SK-N-SH treated with all-trans-retinoic acid at 6 μM for 48 hours (cell line): ENCODE measurements around the gene TSG101.

ENCODE experiments used
- ATAC-seq: fragments of 200-7000 bp; cut with Tn5 transposase; 3 replicates; pipeline ENCODE4 v1.9.1; 2020; ENCODE audit warnings: mild to moderate bottlenecking, moderate library complexity
- ARNTL ChIP-seq: fragments of 450-650 bp; formaldehyde crosslinking; IDR thresholded peaks from 2 replicates; pipeline ENCODE4 v1.5.0; 2020; ENCODE audit warnings: low read depth, mild to moderate bottlenecking, moderate library complexity, borderline replicate concordance
- BACH2 ChIP-seq: fragments of 250-450 bp; sonication (Bioruptor Pico); IDR thresholded peaks from 2 replicates; pipeline ENCODE4 v1.9.0; 2021; ENCODE audit warnings: mild to moderate bottlenecking, borderline replicate concordance
- CREB5 ChIP-seq: fragments of 250-450 bp; sonication (Bioruptor Pico); IDR thresholded peaks from 2 replicates; pipeline ENCODE4 v1.5.1; 2020; ENCODE audit warnings: low read depth, mild to moderate bottlenecking, moderate library complexity
- CSDC2 ChIP-seq: fragments of 250-450 bp; sonication (Bioruptor Pico); IDR thresholded peaks from 2 replicates; pipeline ENCODE4 v1.5.0; 2020; ENCODE audit warnings: mild to moderate bottlenecking, moderate library complexity
- CSRNP3 ChIP-seq: fragments of 250-450 bp; sonication (Bioruptor Pico); IDR thresholded peaks from 2 replicates; pipeline ENCODE4 v1.5.1; 2021; ENCODE audit warnings: mild to moderate bottlenecking, moderate library complexity
- ESRRG ChIP-seq: fragments of 250-450 bp; sonication (Bioruptor Pico); IDR thresholded peaks from 2 replicates; pipeline ENCODE4 v1.6.1; 2021; ENCODE audit warnings: mild to moderate bottlenecking
- GLIS3 ChIP-seq: fragments of 250-450 bp; sonication (Bioruptor Pico); IDR thresholded peaks from 2 replicates; pipeline ENCODE4 v1.5.0; 2020; ENCODE audit warnings: mild to moderate bottlenecking, moderate library complexity
- ISL1 ChIP-seq: fragments of 250-450 bp; sonication (Bioruptor Pico); IDR thresholded peaks from 2 replicates; pipeline ENCODE4 v2.1.2; 2022; ENCODE audit warnings: mild to moderate bottlenecking, moderate library complexity
- OSR1 ChIP-seq: fragments of 250-450 bp; sonication (Bioruptor Pico); IDR thresholded peaks from 2 replicates; pipeline ENCODE4 v1.8.0; 2022; ENCODE audit warnings: moderate library complexity, mild to moderate bottlenecking, inconsistent platforms
- PATZ1 ChIP-seq: fragments of 250-450 bp; sonication (Bioruptor Pico); IDR thresholded peaks from 2 replicates; pipeline ENCODE4 v1.8.0; 2020; ENCODE audit warnings: mild to moderate bottlenecking, moderate library complexity, borderline replicate concordance
- PPARA ChIP-seq: fragments of 250-450 bp; sonication (Bioruptor Pico); IDR thresholded peaks from 2 replicates; pipeline ENCODE4 v1.5.0; 2020; ENCODE audit warnings: mild to moderate bottlenecking, borderline replicate concordance
- RARB ChIP-seq: fragments of 250-450 bp; sonication (Bioruptor Pico); IDR thresholded peaks from 2 replicates; pipeline ENCODE4 v1.8.0; 2021; ENCODE audit warnings: mild to moderate bottlenecking, moderate library complexity
- TCF4 ChIP-seq: fragments of 250-450 bp; sonication (Bioruptor Pico); IDR thresholded peaks from 2 replicates; pipeline ENCODE4 v1.8.0; 2021; ENCODE audit warnings: mild to moderate bottlenecking, moderate library complexity, borderline replicate concordance
- TOX ChIP-seq: fragments of 250-450 bp; sonication (Bioruptor Pico); IDR thresholded peaks from 2 replicates; pipeline ENCODE4 v1.8.0; 2021; ENCODE audit warnings: mild to moderate bottlenecking, moderate library complexity, borderline replicate concordance
- TSHZ2 ChIP-seq: fragments of 250-450 bp; sonication (Bioruptor Pico); IDR thresholded peaks from 2 replicates; pipeline ENCODE4 v1.5.0; 2020; ENCODE audit warnings: mild to moderate bottlenecking, moderate library complexity
- ZC3H10 ChIP-seq: fragments of 250-450 bp; sonication (Bioruptor Pico); IDR thresholded peaks from 2 replicates; pipeline ENCODE4 v1.5.1; 2021; ENCODE audit warnings: mild to moderate bottlenecking, moderate library complexity
- ZFP3 ChIP-seq: fragments of 250-450 bp; sonication (Bioruptor Pico); IDR thresholded peaks from 2 replicates; pipeline ENCODE4 v1.5.0; 2020; ENCODE audit warnings: mild to moderate bottlenecking, moderate library complexity
- ZFP30 ChIP-seq: fragments of 450-650 bp; formaldehyde crosslinking; IDR thresholded peaks from 2 replicates; pipeline ENCODE4 v1.5.0; 2022; ENCODE audit warnings: mild to moderate bottlenecking, moderate library complexity
- ZNF565 ChIP-seq: fragments of 450-650 bp; formaldehyde crosslinking; conservative IDR thresholded peaks from 2 replicates; pipeline ENCODE4 v1.5.0; 2020; ENCODE audit warnings: low read depth, mild to moderate bottlenecking, moderate library complexity
- ZNF70 ChIP-seq: fragments of 450-650 bp; formaldehyde crosslinking; IDR thresholded peaks from 2 replicates; pipeline ENCODE4 v1.5.0; 2020; ENCODE audit warnings: mild to moderate bottlenecking, moderate library complexity
- TF ChIP-seq, protein P1 (sequence below): fragments of 250-450 bp; sonication (Bioruptor Pico); IDR thresholded peaks from 2 replicates; pipeline ENCODE4 v1.8.0; 2021; ENCODE audit warnings: low read depth, mild to moderate bottlenecking, moderate library complexity, borderline replicate concordance

Gene TSG101

DNA sequence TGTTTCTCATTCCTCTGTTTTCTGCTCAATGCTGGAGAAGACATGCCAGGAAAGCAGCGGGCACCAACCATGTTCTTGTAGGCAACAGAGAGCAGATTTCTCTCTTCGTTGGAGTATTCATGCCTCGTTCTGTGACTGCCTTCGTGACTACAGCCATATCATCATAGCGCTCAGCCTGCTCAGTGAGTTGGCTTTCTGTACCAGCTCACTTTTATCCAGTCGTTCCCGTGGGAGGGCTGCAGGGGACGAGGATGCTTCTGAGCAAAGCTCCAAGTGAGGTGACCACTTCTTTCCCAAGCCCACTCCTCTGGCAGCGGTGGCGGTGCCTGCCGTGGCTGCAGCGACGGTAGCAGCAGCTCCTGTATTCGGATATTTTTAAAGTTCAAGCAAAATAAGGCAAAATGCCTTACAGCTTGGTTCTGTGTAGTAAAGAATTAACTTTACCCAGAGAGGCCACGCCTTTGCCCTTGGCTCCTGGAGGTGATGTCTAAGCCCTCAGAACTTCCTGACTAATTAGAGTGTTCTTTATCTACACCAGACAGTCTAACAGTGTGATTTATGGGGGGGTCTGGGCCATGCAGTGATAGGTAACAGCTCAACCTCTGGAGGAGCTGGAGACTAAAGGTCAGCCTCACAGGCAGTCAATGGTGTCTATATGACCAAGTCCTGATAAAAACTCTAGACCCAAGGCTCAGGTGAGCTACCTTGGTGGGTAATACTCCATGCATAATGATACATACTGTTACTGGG is 35.8 kb downstream of the TSG101 start:
- TF ChIP-seq PATZ1 (CRISPR knock-in tag) = no peak
- TF ChIP-seq GLIS3 (CRISPR knock-in tag) = no peak
- no peak for TF ChIP-seq ZFP3
- no peak for TF ChIP-seq ARNTL (CRISPR knock-in tag)
- TF ChIP-seq CSRNP3 (CRISPR knock-in tag) = no peak
- TF ChIP-seq PPARA = no peak
- TF ChIP-seq, all 23 proteins: peak for 0
- no peak for ATAC-seq

DNA sequence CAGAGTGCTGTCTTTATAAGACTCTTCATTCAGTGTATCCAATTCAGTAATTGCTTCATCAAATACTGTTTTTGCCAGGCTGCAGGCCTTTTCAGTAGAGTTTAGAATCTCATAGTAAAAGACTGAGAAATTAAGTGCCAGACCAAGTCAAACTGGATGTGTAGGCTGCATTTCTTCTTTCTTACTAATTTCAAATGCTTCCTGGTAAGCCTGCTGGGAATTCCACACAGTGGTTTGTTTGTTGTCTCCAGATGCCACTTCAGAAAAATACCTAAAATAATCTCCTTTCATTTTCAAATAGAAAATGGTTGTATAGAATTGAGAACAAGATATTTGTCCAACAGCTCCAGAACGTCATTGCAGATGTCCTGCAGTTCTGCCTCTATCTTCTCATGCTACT is 36.4 kb downstream of the TSG101 start:
- ATAC-seq = no peak
- TF ChIP-seq, protein P1, sequence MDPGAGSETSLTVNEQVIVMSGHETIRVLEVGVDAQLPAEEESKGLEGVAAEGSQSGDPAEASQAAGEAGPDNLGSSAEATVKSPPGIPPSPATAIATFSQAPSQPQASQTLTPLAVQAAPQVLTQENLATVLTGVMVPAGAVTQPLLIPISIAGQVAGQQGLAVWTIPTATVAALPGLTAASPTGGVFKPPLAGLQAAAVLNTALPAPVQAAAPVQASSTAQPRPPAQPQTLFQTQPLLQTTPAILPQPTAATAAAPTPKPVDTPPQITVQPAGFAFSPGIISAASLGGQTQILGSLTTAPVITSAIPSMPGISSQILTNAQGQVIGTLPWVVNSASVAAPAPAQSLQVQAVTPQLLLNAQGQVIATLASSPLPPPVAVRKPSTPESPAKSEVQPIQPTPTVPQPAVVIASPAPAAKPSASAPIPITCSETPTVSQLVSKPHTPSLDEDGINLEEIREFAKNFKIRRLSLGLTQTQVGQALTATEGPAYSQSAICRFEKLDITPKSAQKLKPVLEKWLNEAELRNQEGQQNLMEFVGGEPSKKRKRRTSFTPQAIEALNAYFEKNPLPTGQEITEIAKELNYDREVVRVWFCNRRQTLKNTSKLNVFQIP (CRISPR knock-in tag) = no peak
- TF ChIP-seq ZNF70 (CRISPR knock-in tag) (no peak), CSRNP3 (CRISPR knock-in tag) (no peak), ZFP30 (CRISPR knock-in tag) (no peak), GLIS3 (CRISPR knock-in tag) (no peak), ZC3H10 (CRISPR knock-in tag) (no peak), ISL1 (CRISPR knock-in tag) (no peak), ARNTL (CRISPR knock-in tag) (no peak), TCF4 (CRISPR knock-in tag) (no peak), PPARA (no peak), ZNF565 (CRISPR knock-in tag) (no peak), TSHZ2 (CRISPR knock-in tag) (no peak), CSDC2 (CRISPR knock-in tag) (no peak), TOX (CRISPR knock-in tag) (no peak), RARB (CRISPR knock-in tag) (no peak), OSR1 (CRISPR knock-in tag) (no peak), BACH2 (no peak), CREB5 (no peak), ESRRG (CRISPR knock-in tag) (no peak)
